GM23338 (cell line): ENCODE data around the gene IRF2. TPM values are rescaled to one million over a fixed set of nuclear protein-coding genes. Genes with fewer than 3 reads are reported as not detected.

Source experiments
- ATAC-seq: fragments of 200-7000 bp; cut with Tn5 transposase; 3 replicates; pipeline ENCODE4 v1.9.1; 2020
- DNase-seq: peaks from one replicate; pipeline ENCODE4 v3.0.0-alpha.2; 2015; ENCODE audit warnings: low spot score
- H2AFZ ChIP-seq: fragments of 200-600 bp; sonication (generic); 2 replicates; pipeline ENCODE4 v1.8.0; 2016; ENCODE audit warnings: antibody characterized with exemption, mild to moderate bottlenecking, moderate library complexity
- H3F3A ChIP-seq: fragments of 200-600 bp; sonication (generic); replicated peaks from 2 replicates; pipeline ENCODE4 v1.8.0; 2017; ENCODE audit warnings: antibody characterized with exemption, mixed run types, low read depth
- H3K27ac ChIP-seq: fragments of 200-600 bp; sonication (generic); 2 replicates; pipeline ENCODE4 v1.6.1; 2016; ENCODE audit warnings: low read depth
- H3K27me3 ChIP-seq: fragments of 200-600 bp; sonication (generic); 2 replicates; pipeline ENCODE4 v1.8.0; 2016; ENCODE audit warnings: mild to moderate bottlenecking, mixed run types, moderate library complexity; ENCODE audit not compliant: insufficient read depth
- H3K36me3 ChIP-seq: fragments of 200-600 bp; sonication (generic); 2 replicates; pipeline ENCODE4 v1.8.0; 2016; ENCODE audit warnings: mild to moderate bottlenecking; ENCODE audit not compliant: insufficient read depth
- H3K4me1 ChIP-seq: fragments of 200-600 bp; sonication (generic); 2 replicates; pipeline ENCODE4 v1.8.0; 2016; ENCODE audit warnings: mild to moderate bottlenecking, moderate library complexity; ENCODE audit not compliant: insufficient read depth
- H3K4me2 ChIP-seq: fragments of 200-600 bp; sonication (generic); 2 replicates; pipeline ENCODE4 v1.7.1; 2017; ENCODE audit warnings: mixed run types
- H3K4me3 ChIP-seq: fragments of 200-600 bp; sonication (generic); 2 replicates; pipeline ENCODE4 v1.6.1; 2016; ENCODE audit warnings: mixed run types
- H3K79me2 ChIP-seq: fragments of 200-600 bp; sonication (generic); replicated peaks from 2 replicates; pipeline ENCODE4 v1.8.0; 2017; ENCODE audit warnings: mild to moderate bottlenecking; ENCODE audit not compliant: insufficient read depth
- H3K9me2 ChIP-seq: fragments of 200-600 bp; sonication (generic); 2 replicates; pipeline ENCODE4 v1.8.0; 2017; ENCODE audit not compliant: insufficient read depth
- H4K20me1 ChIP-seq: fragments of 200-600 bp; sonication (generic); replicated peaks from 2 replicates; pipeline ENCODE4 v1.8.0; 2017; ENCODE audit warnings: mild to moderate bottlenecking; ENCODE audit not compliant: insufficient read depth
- H3K27ac Mint-ChIP-seq: 2 replicates; pipeline ENCODE4 v1.8.0; 2020; ENCODE audit warnings: inconsistent platforms, mild to moderate bottlenecking, moderate library complexity, mixed read lengths
- H3K27me3 Mint-ChIP-seq: 3 replicates; pipeline ENCODE4 v1.8.0; 2022; ENCODE audit warnings: low read depth, mild to moderate bottlenecking, moderate library complexity, mixed read lengths, inconsistent platforms; ENCODE audit not compliant: insufficient read depth, poor library complexity
- H3K36me3 Mint-ChIP-seq: 3 replicates; pipeline ENCODE4 v1.8.0; 2021; ENCODE audit warnings: low read depth, mild to moderate bottlenecking, inconsistent platforms, moderate library complexity, mixed read lengths
- H3K4me1 Mint-ChIP-seq: 3 replicates; pipeline ENCODE4 v1.8.0; 2020; ENCODE audit warnings: mild to moderate bottlenecking, inconsistent platforms, mixed read lengths
- H3K4me3 Mint-ChIP-seq: 3 replicates; pipeline ENCODE4 v1.8.0; 2021; ENCODE audit warnings: moderate library complexity, mild to moderate bottlenecking, inconsistent platforms, mixed read lengths
- H3K9me3 Mint-ChIP-seq: 3 replicates; pipeline ENCODE4 v1.8.0; 2020; ENCODE audit warnings: moderate library complexity, mild to moderate bottlenecking, inconsistent platforms, mixed read lengths
- CREB1 ChIP-seq: fragments of 250-450 bp; sonication (Bioruptor Pico); IDR thresholded peaks from 2 replicates; pipeline ENCODE4 v1.5.0; 2020; ENCODE audit warnings: low read depth, mild to moderate bottlenecking, moderate library complexity
- ETS1 ChIP-seq: IDR thresholded peaks from 2 replicates; pipeline ENCODE4 v1.6.1; 2016; ENCODE audit warnings: antibody characterized with exemption
- EZH2 ChIP-seq: fragments of 200-600 bp; sonication (generic); IDR thresholded peaks from one replicate; pipeline ENCODE4 v1.8.0; 2017; ENCODE audit warnings: antibody characterized with exemption, mild to moderate bottlenecking, low read depth; ENCODE audit not compliant: unreplicated experiment
- EZH2phosphoT487 ChIP-seq: fragments of 200-600 bp; sonication (generic); IDR thresholded peaks from one replicate; pipeline ENCODE4 v1.8.1; 2018; ENCODE audit warnings: antibody characterized with exemption; ENCODE audit not compliant: unreplicated experiment
- JUNB ChIP-seq: IDR thresholded peaks from one replicate; pipeline ENCODE4 v1.6.1; 2016; ENCODE audit warnings: antibody characterized with exemption; ENCODE audit not compliant: unreplicated experiment
- NANOG ChIP-seq: IDR thresholded peaks from 2 replicates; pipeline ENCODE4 v1.6.1; 2016; ENCODE audit warnings: antibody characterized with exemption, borderline replicate concordance
- POLR2AphosphoS5 ChIP-seq: IDR thresholded peaks from 2 replicates; pipeline ENCODE4 v1.6.1; 2016; ENCODE audit warnings: antibody characterized with exemption, low read depth
- ZNF114 ChIP-seq: fragments of 250-450 bp; sonication (Bioruptor Pico); IDR thresholded peaks from 2 replicates; pipeline ENCODE4 v1.5.0; 2020; ENCODE audit warnings: mild to moderate bottlenecking, moderate library complexity
- ZNF331 ChIP-seq: fragments of 250-450 bp; sonication (Bioruptor Pico); IDR thresholded peaks from 2 replicates; pipeline ENCODE4 v1.5.0; 2020; ENCODE audit warnings: low read depth, mild to moderate bottlenecking, moderate library complexity
- ZNF462 ChIP-seq: fragments of 250-450 bp; sonication (Bioruptor Pico); IDR thresholded peaks from 2 replicates; pipeline ENCODE4 v1.5.0; 2020; ENCODE audit warnings: mild to moderate bottlenecking, moderate library complexity
- polyA plus RNA-seq: library from polyadenylated mRNA; unstranded; fragments of >200 nt; fragmentation: Nextera tagmentation; extraction: Ambion mirVana; gene quantifications from 2 replicates; pipeline ENCODE4 v1.2.1, GENCODE V29; 2016
- total RNA-seq: library from RNA; depleted of rRNA; stranded (reverse); fragments of >200 nt; shearing (Covaris generic); gene quantifications from 2 replicates; pipeline ENCODE4 v1.2.3, GENCODE V29; 2014

Gene IRF2
- total and polyA plus RNA-seq, 2 experiments from 2014 or later = 14.7 to 15.0 TPM

- no peak overlapping the region for H3K4me3 ChIP-seq
Measured at GRCh38 chr4:184423003-184423686, 51.2 kb downstream of the IRF2 start.

GRCh38 chr4:184422378-184422777 lies 52.0 kb downstream of the IRF2 start:
- H3K9me2 ChIP-seq = no peaks in the 10 kb centered on the region
- peaks cover 10% of the 10 kb centered on the region for H3K9me3 Mint-ChIP-seq
- peaks cover 62% of the 10 kb centered on the region for H3K36me3 Mint-ChIP-seq
- H3K4me1 Mint-ChIP-seq = peaks cover 14% of the 10 kb centered on the region
- ATAC-seq (no peak), DNase-seq (no peak)
- no peak overlapping the region for H3K4me3 Mint-ChIP-seq
- H3K27ac ChIP-seq = no peak overlapping the region
- no peak overlapping the region for H2AFZ ChIP-seq
- no peaks in the 10 kb centered on the region for H3K27me3 ChIP-seq
- no peak overlapping the region for H3K4me2 ChIP-seq
- peaks cover 47% of the 10 kb centered on the region for H3K36me3 ChIP-seq
- H3K4me3 ChIP-seq = no peak overlapping the region
- H3K27me3 Mint-ChIP-seq = peaks cover 1% of the 10 kb centered on the region
- H3F3A ChIP-seq = no peaks in the 10 kb centered on the region
- no peak overlapping the region for H3K27ac Mint-ChIP-seq
- H3K4me1 ChIP-seq = peaks cover 3% of the 10 kb centered on the region; the same call in 1 of the 2 replicates
- H3K79me2 ChIP-seq = peaks cover 25% of the 10 kb centered on the region
- peaks cover 6% of the 10 kb centered on the region; the same call in 1 of the 2 replicates for H4K20me1 ChIP-seq
- TF ChIP-seq ZNF331 (CRISPR knock-in tag) (no peak), EZH2 (no peak), ZNF462 (CRISPR knock-in tag) (no peak), ETS1 (no peak), EZH2phosphoT487 (no peak), NANOG (no peak), CREB1 (CRISPR knock-in tag) (no peak), POLR2AphosphoS5 (no peak), ZNF114 (no peak)

More at GRCh38 chr4:184423003-184423686, 51.2 kb downstream of the IRF2 start:
- Histone ChIP-seq H3K27me3 (no peaks in the 10 kb centered on the region), H3K9me2 (no peaks in the 10 kb centered on the region), H4K20me1 (peaks cover 6% of the 10 kb centered on the region; the same call in 1 of the 2 replicates), H3K36me3 (peaks cover 40% of the 10 kb centered on the region), H3K27ac (no peak overlapping the region), H3K4me1 (peaks cover 3% of the 10 kb centered on the region; the same call in 1 of the 2 replicates), H3K79me2 (peaks cover 28% of the 10 kb centered on the region), H3F3A (no peaks in the 10 kb centered on the region), H3K4me2 (no peak overlapping the region), H2AFZ (no peak overlapping the region)
- no peak overlapping the region for H3K4me3 Mint-ChIP-seq
- ATAC-seq (no peak), DNase-seq (no peak)
- H3K4me1 Mint-ChIP-seq = peaks cover 14% of the 10 kb centered on the region
- no peak overlapping the region for H3K27ac Mint-ChIP-seq
- H3K27me3 Mint-ChIP-seq = peaks cover 1% of the 10 kb centered on the region
- peaks cover 10% of the 10 kb centered on the region for H3K9me3 Mint-ChIP-seq
- TF ChIP-seq EZH2phosphoT487 (no peak), JUNB (no peak), ETS1 (no peak), ZNF331 (CRISPR knock-in tag) (no peak)
- peaks cover 58% of the 10 kb centered on the region for H3K36me3 Mint-ChIP-seq
